DND-41 (cell line): ENCODE measurements around the gene WFS1.

Experiments
- ATAC-seq: fragments of 200-7000 bp; cut with Tn5 transposase; 3 replicates; pipeline ENCODE4 v1.9.1; 2021; ENCODE audit warnings: low read depth; ENCODE audit not compliant: insufficient read depth
- DNase-seq: peaks from one replicate; pipeline ENCODE4 v3.0.0-alpha.2; 2020
- H2AFZ ChIP-seq: 2 replicates; pipeline ENCODE4 v1.6.0; 2012; ENCODE audit warnings: low read depth, low read length
- H3K27ac ChIP-seq: 2 replicates; pipeline ENCODE4 v1.5.1; 2012; ENCODE audit warnings: low read length, inconsistent platforms
- H3K27me3 ChIP-seq: fragments of 200-600 bp; sonication (generic); 2 replicates; pipeline ENCODE4 v1.6.0; 2012; ENCODE audit warnings: low read length, mild to moderate bottlenecking, inconsistent platforms; ENCODE audit not compliant: insufficient read depth, poor library complexity
- H3K36me3 ChIP-seq: 2 replicates; pipeline ENCODE4 v1.5.1; 2012; ENCODE audit warnings: low read length, inconsistent platforms; ENCODE audit not compliant: insufficient read depth
- H3K4me1 ChIP-seq: 2 replicates; pipeline ENCODE4 v1.5.1; 2012; ENCODE audit warnings: mild to moderate bottlenecking, low read length; ENCODE audit not compliant: insufficient read depth
- H3K4me2 ChIP-seq: 2 replicates; pipeline ENCODE4 v1.6.0; 2012; ENCODE audit warnings: mild to moderate bottlenecking, moderate library complexity, low read length, inconsistent platforms; ENCODE audit not compliant: insufficient read depth
- H3K4me3 ChIP-seq, 2 experiments: fragments of 200-600 bp in 1 of 2; shearing (Covaris generic) in 1 of 2; 2 replicates each; pipeline ENCODE4 v1.5.1; 2012 to 2016; ENCODE audit warnings: inconsistent platforms in 2 of 2, low read length in 2 of 2, mild to moderate bottlenecking in 2 of 2, low read depth in 1 of 2, moderate library complexity in 1 of 2
- H3K79me2 ChIP-seq: 2 replicates; pipeline ENCODE4 v1.6.0; 2012; ENCODE audit warnings: low read length, inconsistent platforms; ENCODE audit not compliant: insufficient read depth
- H3K9ac ChIP-seq: 2 replicates; pipeline ENCODE4 v1.6.0; 2012; ENCODE audit warnings: low read depth, mild to moderate bottlenecking, inconsistent platforms, low read length, moderate library complexity
- H3K9me3 ChIP-seq: 2 replicates; pipeline ENCODE4 v1.5.1; 2012; ENCODE audit warnings: low read length, moderate library complexity, mild to moderate bottlenecking, inconsistent platforms; ENCODE audit not compliant: insufficient read depth, severe bottlenecking
- H4K20me1 ChIP-seq: 2 replicates; pipeline ENCODE4 v1.6.0; 2012; ENCODE audit warnings: low read length; ENCODE audit not compliant: insufficient read depth
- CTCF ChIP-seq: IDR thresholded peaks from 2 replicates; pipeline ENCODE4 v1.5.1; 2012; ENCODE audit warnings: borderline replicate concordance, low read length, moderate library complexity, mild to moderate bottlenecking; ENCODE audit not compliant: poor library complexity, severe bottlenecking; ENCODE audit errors: extremely low read depth
- EZH2 ChIP-seq: IDR thresholded peaks from 3 replicates; pipeline ENCODE4 v1.6.1; 2012; ENCODE audit warnings: borderline replicate concordance, low read depth, mild to moderate bottlenecking, moderate library complexity, low read length, inconsistent platforms; ENCODE audit not compliant: severe bottlenecking

Gene WFS1

GRCh38 chr4:6348408-6348807 is 78.8 kb downstream of the WFS1 start:
- H3K36me3 ChIP-seq = no peaks in the 10 kb centered on the region
- DNase-seq = no peak
- peaks cover 7% of the 10 kb centered on the region for H3K27me3 ChIP-seq
- no peak for ATAC-seq
- no peaks in the 10 kb centered on the region for H3K9me3 ChIP-seq
- H2AFZ ChIP-seq = no peak overlapping the region
- H3K79me2 ChIP-seq = no peaks in the 10 kb centered on the region
- no peak overlapping the region for H3K4me2 ChIP-seq
- no peaks in the 10 kb centered on the region for H3K4me1 ChIP-seq
- H3K9ac ChIP-seq = no peak overlapping the region
- no peaks in the 10 kb centered on the region for H4K20me1 ChIP-seq
- H3K4me3 ChIP-seq = no peak overlapping the region
- H3K27ac ChIP-seq = no peak overlapping the region
- no peak for TF ChIP-seq EZH2
- TF ChIP-seq CTCF = no peak

GRCh38 chr4:6349896-6350603 is 80.4 kb downstream of the WFS1 start:
- no peaks in the 10 kb centered on the region for H3K79me2 ChIP-seq
- H3K9me3 ChIP-seq = no peaks in the 10 kb centered on the region
- H3K9ac ChIP-seq = no peak overlapping the region
- ATAC-seq (no peak), DNase-seq (no peak)
- H3K27ac ChIP-seq = no peak overlapping the region
- H2AFZ ChIP-seq = no peak overlapping the region
- no peak overlapping the region for H3K4me2 ChIP-seq
- H4K20me1 ChIP-seq = peaks cover 9% of the 10 kb centered on the region; the same call in 1 of the 2 replicates
- no peak for TF ChIP-seq CTCF
- TF ChIP-seq EZH2 = no peak
- H3K4me1 ChIP-seq = no peaks in the 10 kb centered on the region
- H3K36me3 ChIP-seq = no peaks in the 10 kb centered on the region
- peaks cover 7% of the 10 kb centered on the region for H3K27me3 ChIP-seq
- no peak overlapping the region for H3K4me3 ChIP-seq

- Histone ChIP-seq H4K20me1 (peaks cover 9% of the 10 kb centered on the region; the same call in 1 of the 2 replicates), H3K4me3 (no peak overlapping the region), H3K27me3 (peaks cover 7% of the 10 kb centered on the region), H3K36me3 (no peaks in the 10 kb centered on the region), H3K27ac (no peak overlapping the region), H3K79me2 (no peaks in the 10 kb centered on the region), H3K4me1 (no peaks in the 10 kb centered on the region), H3K9me3 (no peaks in the 10 kb centered on the region), H3K9ac (no peak overlapping the region), H2AFZ (no peak overlapping the region), H3K4me2 (no peak overlapping the region)
- DNase-seq = no peak
- no peak for ATAC-seq
- TF ChIP-seq EZH2 (no peak), CTCF (no peak)
Measured at GRCh38 chr4:6350646-6351045, 81.0 kb downstream of the WFS1 start.
